HEK293T (cell line): ENCODE measurements around the gene HOXA11.

Experiments
- ARNT ChIP-seq: fragments of 450-650 bp; IDR thresholded peaks from 2 replicates; pipeline ENCODE4 v1.6.1; 2017; ENCODE audit warnings: mild to moderate bottlenecking
- TF ChIP-seq, protein P1 (sequence below): fragments of 450-650 bp; IDR thresholded peaks from 2 replicates; pipeline ENCODE4 v1.6.1; 2016

DNA sequence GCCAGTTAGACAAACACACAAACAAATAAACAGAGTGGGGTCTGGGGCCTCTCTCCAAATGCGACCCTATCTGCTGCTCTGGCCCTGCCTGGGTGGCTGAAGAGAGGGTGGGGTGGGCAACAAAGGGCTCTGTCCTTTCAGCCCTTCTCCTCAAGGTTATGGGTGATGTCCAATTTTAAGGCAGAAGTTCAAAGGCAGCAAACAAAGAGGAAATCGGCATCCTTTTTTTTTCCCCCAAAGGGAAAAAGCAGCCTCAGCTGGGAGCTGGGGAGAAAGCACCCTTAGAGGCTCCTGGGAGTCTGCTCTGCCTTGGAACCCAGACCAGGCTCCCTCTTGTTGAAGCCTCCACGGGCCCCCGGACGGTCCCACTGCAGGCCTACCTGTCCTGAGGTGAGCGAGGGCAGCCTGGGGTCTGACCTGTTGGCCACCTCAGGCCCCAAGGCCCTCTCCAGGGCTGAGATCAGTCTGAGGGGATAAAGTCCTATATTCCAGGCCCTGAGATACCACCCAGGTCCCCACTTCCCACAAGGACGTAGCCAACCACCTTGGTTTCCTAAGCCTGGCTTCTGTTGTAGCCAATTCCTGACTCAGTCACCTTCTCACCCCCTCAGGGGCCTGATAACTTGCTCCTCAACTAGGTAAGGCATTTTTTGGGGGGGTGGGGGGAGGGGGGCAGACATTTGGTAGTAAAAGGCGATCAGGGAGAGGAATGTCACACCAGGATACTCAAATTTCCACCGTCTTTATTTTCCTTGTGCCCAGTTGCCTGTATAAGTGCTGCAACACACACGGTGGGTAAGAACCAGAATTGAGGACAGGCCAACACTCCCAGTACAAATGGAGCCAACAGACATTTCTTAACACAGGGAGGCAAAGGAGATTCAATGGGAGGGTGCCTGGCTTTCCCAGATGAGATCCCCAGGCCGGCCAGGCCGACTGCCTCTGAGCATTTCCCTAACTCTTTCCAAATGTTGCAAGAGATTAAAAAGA is 4.3 kb downstream of the HOXA11 start:
- no peak for TF ChIP-seq ARNT
- TF ChIP-seq, protein P1, sequence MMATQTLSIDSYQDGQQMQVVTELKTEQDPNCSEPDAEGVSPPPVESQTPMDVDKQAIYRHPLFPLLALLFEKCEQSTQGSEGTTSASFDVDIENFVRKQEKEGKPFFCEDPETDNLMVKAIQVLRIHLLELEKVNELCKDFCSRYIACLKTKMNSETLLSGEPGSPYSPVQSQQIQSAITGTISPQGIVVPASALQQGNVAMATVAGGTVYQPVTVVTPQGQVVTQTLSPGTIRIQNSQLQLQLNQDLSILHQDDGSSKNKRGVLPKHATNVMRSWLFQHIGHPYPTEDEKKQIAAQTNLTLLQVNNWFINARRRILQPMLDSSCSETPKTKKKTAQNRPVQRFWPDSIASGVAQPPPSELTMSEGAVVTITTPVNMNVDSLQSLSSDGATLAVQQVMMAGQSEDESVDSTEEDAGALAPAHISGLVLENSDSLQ, result no peak
